Measurements from ENCODE around the gene CRYM.
"Not testable (repeated sequence)": the region's sequence is repeated elsewhere in the genome, so short reads cannot be mapped to it uniquely, and the experiment has no call there.

CRYM gene

GRCh38 chr16:21276090-21276489, 2.0 kb downstream of the CRYM start:
- Histone ChIP-seq H2BK5ac (ENCODE audit: low read length) (no peak overlapping the region), H4K8ac (ENCODE audit: low read depth, low read length) (no peak overlapping the region), H2AK5ac (ENCODE audit: low read length) (no peak overlapping the region), H2BK120ac (ENCODE audit: low read depth, low read length) (no peak overlapping the region), H3K4me3 (ENCODE audit: low read length) (no peak overlapping the region), H3K4me1 (ENCODE audit: control insufficient read depth, low read depth, low read length) (no peaks in the 10 kb centered on the region), H3K27me3 (ENCODE audit: insufficient read depth, low read length, poor library complexity) (peaks cover 2% of the 10 kb centered on the region), H3K79me1 (ENCODE audit: low read length) (no peaks in the 10 kb centered on the region), H4K5ac (ENCODE audit: low read length) (no peak overlapping the region), H2BK15ac (replicated peaks; ENCODE audit: low read depth) (no peak overlapping the region), H3K56ac (ENCODE audit: low read length) (no peak overlapping the region), H3K23ac (ENCODE audit: low read length) (no peak overlapping the region), H3K9ac (ENCODE audit: low read length) (no peak overlapping the region), H3K27ac (ENCODE audit: low read depth, low read length) (no peak overlapping the region), H3K4ac (ENCODE audit: low read depth, low read length) (no peak overlapping the region), H3K79me2 (ENCODE audit: control insufficient read depth, insufficient read depth, low read length) (no peaks in the 10 kb centered on the region), H3K18ac (ENCODE audit: low read length) (no peak overlapping the region), H3K36me3 (ENCODE audit: control insufficient read depth, insufficient read depth, low read length) (no peaks in the 10 kb centered on the region), H3K4me2 (ENCODE audit: low read length) (no peak overlapping the region)
- WGBS (ENCODE audit: extremely low coverage, insufficient coverage, low lambda C conversion rate) = no CpG with 5 or more reads among the region's 9 CpGs
- no peak for DNase-seq

- Histone ChIP-seq H4K5ac (ENCODE audit: low read length) (no peak overlapping the region), H3K18ac (ENCODE audit: low read length) (no peak overlapping the region), H2BK120ac (ENCODE audit: low read depth, low read length) (no peak overlapping the region), H3K27me3 (ENCODE audit: insufficient read depth, low read length, poor library complexity) (peaks cover 2% of the 10 kb centered on the region), H3K9ac (ENCODE audit: low read length) (no peak overlapping the region), H3K4ac (ENCODE audit: low read depth, low read length) (no peak overlapping the region), H3K4me2 (ENCODE audit: low read length) (no peak overlapping the region), H3K56ac (ENCODE audit: low read length) (no peak overlapping the region), H4K8ac (ENCODE audit: low read depth, low read length) (no peak overlapping the region), H2BK15ac (replicated peaks; ENCODE audit: low read depth) (no peak overlapping the region), H2BK5ac (ENCODE audit: low read length) (no peak overlapping the region), H3K36me3 (ENCODE audit: control insufficient read depth, insufficient read depth, low read length) (no peaks in the 10 kb centered on the region), H3K4me3 (ENCODE audit: low read length) (no peak overlapping the region), H3K79me2 (ENCODE audit: control insufficient read depth, insufficient read depth, low read length) (no peaks in the 10 kb centered on the region), H3K23ac (ENCODE audit: low read length) (no peak overlapping the region), H3K79me1 (ENCODE audit: low read length) (no peaks in the 10 kb centered on the region), H3K4me1 (ENCODE audit: control insufficient read depth, low read depth, low read length) (no peaks in the 10 kb centered on the region), H2AK5ac (ENCODE audit: low read length) (no peak overlapping the region), H3K27ac (ENCODE audit: low read depth, low read length) (no peak overlapping the region)
- no peak for DNase-seq
- WGBS (ENCODE audit: extremely low coverage, insufficient coverage, low lambda C conversion rate) = no CpG with 5 or more reads among the region's 3 CpGs
Measured at GRCh38 chr16:21275529-21275928, 2.6 kb downstream of the CRYM start.

GRCh38 chr16:21274172-21274726, 3.8 kb downstream of the CRYM start:
- Histone ChIP-seq H2BK5ac (ENCODE audit: low read length) (no peak overlapping the region), H2BK15ac (replicated peaks; ENCODE audit: low read depth) (no peak overlapping the region), H3K79me1 (ENCODE audit: low read length) (no peaks in the 10 kb centered on the region), H4K5ac (ENCODE audit: low read length) (no peak overlapping the region), H3K79me2 (ENCODE audit: control insufficient read depth, insufficient read depth, low read length) (no peaks in the 10 kb centered on the region), H3K56ac (ENCODE audit: low read length) (no peak overlapping the region), H3K4me1 (ENCODE audit: control insufficient read depth, low read depth, low read length) (no peaks in the 10 kb centered on the region), H4K8ac (ENCODE audit: low read depth, low read length) (no peak overlapping the region), H3K9ac (ENCODE audit: low read length) (no peak overlapping the region), H3K27ac (ENCODE audit: low read depth, low read length) (no peak overlapping the region), H2BK120ac (ENCODE audit: low read depth, low read length) (no peak overlapping the region), H3K4me2 (ENCODE audit: low read length) (no peak overlapping the region), H3K4ac (ENCODE audit: low read depth, low read length) (no peak overlapping the region), H3K4me3 (ENCODE audit: low read length) (no peak overlapping the region), H2AK5ac (ENCODE audit: low read length) (no peak overlapping the region), H3K18ac (ENCODE audit: low read length) (no peak overlapping the region), H3K23ac (ENCODE audit: low read length) (no peak overlapping the region), H3K27me3 (ENCODE audit: insufficient read depth, low read length, poor library complexity) (peaks cover 2% of the 10 kb centered on the region), H3K36me3 (ENCODE audit: control insufficient read depth, insufficient read depth, low read length) (no peaks in the 10 kb centered on the region)
- 100% methylated on average over 1 of the region's 5 CpGs for WGBS (ENCODE audit: extremely low coverage, insufficient coverage, low lambda C conversion rate)
- no peak for DNase-seq

GRCh38 chr16:21272763-21273162, 5.3 kb downstream of the CRYM start:
- WGBS (ENCODE audit: extremely low coverage, insufficient coverage, low lambda C conversion rate) = no CpG with 5 or more reads among the region's 3 CpGs
- not testable (repeated sequence) for H3K4me1 ChIP-seq (ENCODE audit: control insufficient read depth, low read depth, low read length); H3K36me3 ChIP-seq (ENCODE audit: control insufficient read depth, insufficient read depth, low read length); H3K18ac ChIP-seq (ENCODE audit: low read length); H3K79me2 ChIP-seq (ENCODE audit: control insufficient read depth, insufficient read depth, low read length); H3K27ac ChIP-seq (ENCODE audit: low read depth, low read length); H3K23ac ChIP-seq (ENCODE audit: low read length); H3K4me3 ChIP-seq (ENCODE audit: low read length); H2BK15ac ChIP-seq (replicated peaks; ENCODE audit: low read depth); H3K9ac ChIP-seq (ENCODE audit: low read length); H3K4me2 ChIP-seq (ENCODE audit: low read length); H4K5ac ChIP-seq (ENCODE audit: low read length); H2BK5ac ChIP-seq (ENCODE audit: low read length); H3K4ac ChIP-seq (ENCODE audit: low read depth, low read length); H2BK120ac ChIP-seq (ENCODE audit: low read depth, low read length); H2AK5ac ChIP-seq (ENCODE audit: low read length); H3K79me1 ChIP-seq (ENCODE audit: low read length); H4K8ac ChIP-seq (ENCODE audit: low read depth, low read length); H3K27me3 ChIP-seq (ENCODE audit: insufficient read depth, low read length, poor library complexity); DNase-seq; H3K56ac ChIP-seq (ENCODE audit: low read length)

GRCh38 chr16:21272253-21272652, 5.8 kb downstream of the CRYM start:
- no peaks in the 10 kb centered on the region for H3K79me2 ChIP-seq (ENCODE audit: control insufficient read depth, insufficient read depth, low read length)
- H3K27me3 ChIP-seq (ENCODE audit: insufficient read depth, low read length, poor library complexity) = peaks cover 2% of the 10 kb centered on the region
- no peak overlapping the region for H3K4me3 ChIP-seq (ENCODE audit: low read length)

GRCh38 chr16:21268236-21268635, 9.9 kb downstream of the CRYM start:
- WGBS (ENCODE audit: extremely low coverage, insufficient coverage, low lambda C conversion rate) = 100% methylated on average over 1 of the region's 9 CpGs

More at GRCh38 chr16:21272253-21272652, 5.8 kb downstream of the CRYM start:
- no CpG with 5 or more reads among the region's 2 CpGs for WGBS (ENCODE audit: extremely low coverage, insufficient coverage, low lambda C conversion rate)
- DNase-seq = no peak
- Histone ChIP-seq H3K27ac (ENCODE audit: low read depth, low read length) (no peak overlapping the region), H3K4me1 (ENCODE audit: control insufficient read depth, low read depth, low read length) (no peaks in the 10 kb centered on the region), H3K79me1 (ENCODE audit: low read length) (no peaks in the 10 kb centered on the region), H2BK15ac (replicated peaks; ENCODE audit: low read depth) (no peak overlapping the region), H3K23ac (ENCODE audit: low read length) (no peak overlapping the region), H3K4me2 (ENCODE audit: low read length) (no peak overlapping the region), H3K36me3 (ENCODE audit: control insufficient read depth, insufficient read depth, low read length) (no peaks in the 10 kb centered on the region), H3K4ac (ENCODE audit: low read depth, low read length) (no peak overlapping the region), H4K5ac (ENCODE audit: low read length) (no peak overlapping the region), H3K9ac (ENCODE audit: low read length) (no peak overlapping the region), H4K8ac (ENCODE audit: low read depth, low read length) (no peak overlapping the region), H2BK5ac (ENCODE audit: low read length) (no peak overlapping the region), H2BK120ac (ENCODE audit: low read depth, low read length) (no peak overlapping the region), H3K18ac (ENCODE audit: low read length) (no peak overlapping the region), H2AK5ac (ENCODE audit: low read length) (no peak overlapping the region), H3K56ac (ENCODE audit: low read length) (no peak overlapping the region)

More at GRCh38 chr16:21268236-21268635, 9.9 kb downstream of the CRYM start:
- Histone ChIP-seq H3K18ac (ENCODE audit: low read length) (no peak overlapping the region), H2BK15ac (replicated peaks; ENCODE audit: low read depth) (no peak overlapping the region), H3K4me3 (ENCODE audit: low read length) (no peak overlapping the region), H3K4ac (ENCODE audit: low read depth, low read length) (no peak overlapping the region), H3K27me3 (ENCODE audit: insufficient read depth, low read length, poor library complexity) (no peaks in the 10 kb centered on the region), H3K23ac (ENCODE audit: low read length) (no peak overlapping the region), H3K36me3 (ENCODE audit: control insufficient read depth, insufficient read depth, low read length) (no peaks in the 10 kb centered on the region), H3K4me1 (ENCODE audit: control insufficient read depth, low read depth, low read length) (peaks cover 2% of the 10 kb centered on the region), H3K56ac (ENCODE audit: low read length) (no peak overlapping the region), H3K79me2 (ENCODE audit: control insufficient read depth, insufficient read depth, low read length) (no peaks in the 10 kb centered on the region), H4K8ac (ENCODE audit: low read depth, low read length) (no peak overlapping the region), H3K4me2 (ENCODE audit: low read length) (no peak overlapping the region), H3K79me1 (ENCODE audit: low read length) (no peaks in the 10 kb centered on the region), H3K9ac (ENCODE audit: low read length) (no peak overlapping the region), H2BK5ac (ENCODE audit: low read length) (no peak overlapping the region), H2AK5ac (ENCODE audit: low read length) (no peak overlapping the region), H3K27ac (ENCODE audit: low read depth, low read length) (no peak overlapping the region), H4K5ac (ENCODE audit: low read length) (no peak overlapping the region), H2BK120ac (ENCODE audit: low read depth, low read length) (no peak overlapping the region)
- DNase-seq = no peak
